ENCODE measurements around the gene MAP4K3. TPM values are rescaled to one million over a fixed set of nuclear protein-coding genes. Genes with fewer than 3 reads are reported as not detected.

Gene MAP4K3
- total RNA-seq, 1 donor from 2014 or later, result 18.3 TPM

DNA sequence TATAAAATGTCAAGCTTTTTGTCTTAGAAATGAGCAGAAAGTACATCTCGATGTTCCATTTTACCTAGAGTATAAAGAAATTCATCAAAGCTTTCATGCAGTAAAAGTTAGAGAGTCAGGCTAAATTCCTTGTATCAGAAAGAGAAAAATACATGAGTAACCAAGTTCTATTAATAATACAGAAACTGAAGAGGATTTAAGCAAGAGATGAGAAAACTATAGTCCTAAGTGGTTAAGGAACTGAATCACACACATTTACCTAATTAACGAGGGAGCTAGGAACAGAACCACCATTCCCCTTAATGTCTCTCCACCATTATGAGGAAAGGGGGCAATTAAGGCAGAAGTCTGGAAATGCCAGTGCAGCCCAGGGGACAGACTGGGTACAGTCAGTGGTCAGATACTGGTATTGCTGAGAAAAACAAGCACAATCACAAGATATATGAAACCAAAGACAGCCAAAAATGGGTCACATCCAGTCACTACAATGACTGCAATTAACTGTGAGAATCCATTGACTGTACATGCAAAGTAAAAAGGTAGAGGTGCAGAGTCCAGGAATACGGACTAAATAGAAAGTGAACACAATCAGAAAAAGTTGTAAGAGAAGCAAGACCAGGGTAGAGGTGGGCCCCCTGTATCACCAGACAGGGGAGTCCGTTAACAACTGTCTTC lies 23.9 kb downstream of the MAP4K3 start:
- TF ChIP-seq, protein P1, sequence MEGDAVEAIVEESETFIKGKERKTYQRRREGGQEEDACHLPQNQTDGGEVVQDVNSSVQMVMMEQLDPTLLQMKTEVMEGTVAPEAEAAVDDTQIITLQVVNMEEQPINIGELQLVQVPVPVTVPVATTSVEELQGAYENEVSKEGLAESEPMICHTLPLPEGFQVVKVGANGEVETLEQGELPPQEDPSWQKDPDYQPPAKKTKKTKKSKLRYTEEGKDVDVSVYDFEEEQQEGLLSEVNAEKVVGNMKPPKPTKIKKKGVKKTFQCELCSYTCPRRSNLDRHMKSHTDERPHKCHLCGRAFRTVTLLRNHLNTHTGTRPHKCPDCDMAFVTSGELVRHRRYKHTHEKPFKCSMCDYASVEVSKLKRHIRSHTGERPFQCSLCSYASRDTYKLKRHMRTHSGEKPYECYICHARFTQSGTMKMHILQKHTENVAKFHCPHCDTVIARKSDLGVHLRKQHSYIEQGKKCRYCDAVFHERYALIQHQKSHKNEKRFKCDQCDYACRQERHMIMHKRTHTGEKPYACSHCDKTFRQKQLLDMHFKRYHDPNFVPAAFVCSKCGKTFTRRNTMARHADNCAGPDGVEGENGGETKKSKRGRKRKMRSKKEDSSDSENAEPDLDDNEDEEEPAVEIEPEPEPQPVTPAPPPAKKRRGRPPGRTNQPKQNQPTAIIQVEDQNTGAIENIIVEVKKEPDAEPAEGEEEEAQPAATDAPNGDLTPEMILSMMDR (conservative IDR thresholded peaks at IDR 0.05; ENCODE audit: low read depth, low read length), result no peak

DNA sequence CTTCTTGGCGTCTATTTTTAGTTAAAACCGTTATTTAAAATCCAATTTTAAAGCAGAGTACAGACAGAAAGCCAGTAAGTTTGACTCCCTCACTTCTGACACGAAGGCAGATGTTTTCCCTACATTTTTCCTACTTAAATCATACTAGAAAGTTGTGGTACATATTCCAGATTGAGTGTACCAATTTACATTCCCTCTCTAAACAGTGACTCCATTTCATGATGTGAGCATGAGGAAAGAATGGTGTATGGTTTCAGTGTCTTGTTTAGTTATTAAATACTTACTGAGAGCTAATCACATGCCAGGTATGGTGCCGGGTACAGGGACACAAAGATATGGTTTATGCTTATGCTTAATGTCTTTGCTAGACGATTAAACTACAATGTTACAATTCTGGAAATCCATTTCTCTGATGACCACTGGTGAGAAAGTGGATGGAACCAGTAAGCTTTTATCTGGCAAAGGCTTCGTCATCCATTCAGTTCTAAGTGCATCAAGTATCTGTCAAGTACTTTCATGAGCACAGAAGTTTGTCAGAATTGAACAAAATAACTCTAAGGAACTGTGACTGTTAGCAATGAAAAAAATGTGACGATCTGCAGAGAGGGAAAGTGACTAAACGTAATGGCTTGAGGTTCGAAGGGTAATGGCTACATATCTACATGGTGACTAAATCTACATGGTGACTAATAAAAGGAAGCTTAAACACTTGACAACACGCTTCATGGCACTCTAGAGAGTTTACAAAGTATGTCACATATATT lies 25.7 kb downstream of the MAP4K3 start:
- peak; percentile 95 for DNase-seq (ENCODE audit: low read depth)
- TF ChIP-seq, protein P1 (conservative IDR thresholded peaks at IDR 0.05; ENCODE audit: low read depth, low read length), result no peak
- H3K4me3 ChIP-seq (ENCODE audit: low read depth, low read length), result peak overlapping the region; percentile 27

More for the DNA sequence above, 23.9 kb downstream of the MAP4K3 start:
- no peak for DNase-seq (ENCODE audit: low read depth)
- H3K4me3 ChIP-seq (ENCODE audit: low read depth, low read length), result no peak overlapping the region

- TF ChIP-seq, protein P1 (conservative IDR thresholded peaks at IDR 0.05; ENCODE audit: low read depth, low read length), result no peak
- no peak for DNase-seq (ENCODE audit: low read depth)
- H3K4me3 ChIP-seq (ENCODE audit: low read depth, low read length), result no peak overlapping the region
These were observed 27.2 kb downstream of the MAP4K3 start for GRCh38 chr2:39409697-39410389.

GRCh38 chr2:39408351-39409136 lies 28.5 kb downstream of the MAP4K3 start:
- no peak for DNase-seq (ENCODE audit: low read depth)
- TF ChIP-seq, protein P1 (conservative IDR thresholded peaks at IDR 0.05; ENCODE audit: low read depth, low read length), result no peak
- no peak overlapping the region for H3K4me3 ChIP-seq (ENCODE audit: low read depth, low read length)

DNA sequence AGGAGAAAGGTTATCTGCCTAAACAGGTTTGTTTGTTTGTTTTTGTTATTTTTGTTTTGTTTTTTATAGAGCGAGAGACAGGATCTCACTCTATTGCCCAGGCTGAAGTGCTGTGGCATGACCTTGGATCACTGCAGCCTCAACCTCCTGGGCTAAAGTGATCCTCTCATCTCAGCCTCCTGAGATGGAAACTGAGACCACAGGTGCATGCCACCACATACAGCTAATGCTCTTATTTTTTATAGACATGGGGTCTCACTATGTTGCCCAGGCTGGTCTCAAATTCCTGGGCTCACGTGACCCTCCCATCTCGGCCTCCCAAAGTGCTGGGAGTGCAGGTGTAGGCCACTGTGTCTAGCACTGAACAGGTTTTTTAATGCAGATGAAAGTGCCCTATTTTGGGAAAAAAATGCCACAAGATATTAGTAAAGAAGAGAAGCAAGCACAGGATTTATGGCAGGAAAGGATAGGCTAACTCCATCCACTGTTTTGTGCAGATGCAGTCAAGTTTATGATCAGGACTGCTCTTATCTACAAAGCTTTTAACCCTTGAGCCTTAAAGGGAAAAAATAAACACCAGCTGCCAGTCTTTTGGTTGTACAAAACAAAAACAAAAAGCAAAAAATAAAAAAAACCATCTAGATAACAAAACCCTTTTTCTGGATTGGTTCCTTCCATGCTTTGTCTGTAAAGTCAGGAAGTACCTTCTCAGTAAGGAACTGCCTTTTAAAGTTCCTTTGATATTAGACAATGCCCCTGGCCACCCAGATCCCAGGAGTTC lies 29.4 kb downstream of the MAP4K3 start:
- no peak overlapping the region for H3K4me3 ChIP-seq (ENCODE audit: low read depth, low read length)
- TF ChIP-seq, protein P1 (conservative IDR thresholded peaks at IDR 0.05; ENCODE audit: low read depth, low read length), result no peak
- DNase-seq (ENCODE audit: low read depth), result no peak

DNA sequence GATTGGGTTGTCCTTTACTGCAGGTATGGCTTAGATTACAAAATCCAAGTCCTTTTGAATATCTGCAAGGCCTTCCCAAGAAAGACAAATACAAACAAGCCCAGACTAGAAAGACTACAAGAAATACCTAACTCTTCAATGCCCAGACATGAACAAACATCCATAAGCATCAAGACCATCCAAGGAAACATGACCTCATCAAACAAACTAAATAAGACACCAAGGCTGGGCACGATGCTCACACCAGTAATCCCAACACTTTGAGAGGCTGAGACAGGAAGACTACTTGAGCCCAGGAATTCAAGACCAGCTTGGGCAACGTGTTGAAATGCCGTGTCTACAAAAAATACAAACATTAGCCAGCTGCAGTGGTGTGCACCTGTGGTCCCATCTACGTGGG lies 31.7 kb downstream of the MAP4K3 start:
- no peak for DNase-seq (ENCODE audit: low read depth)
- TF ChIP-seq, protein P1 (conservative IDR thresholded peaks at IDR 0.05; ENCODE audit: low read depth, low read length), result no peak
- H3K4me3 ChIP-seq (ENCODE audit: low read depth, low read length), result no peak overlapping the region
